GM23248 (cell line): ENCODE results near the gene PFKP.

Experiments used
- EZH2 ChIP-seq: fragments of 200-600 bp; sonication (generic); IDR thresholded peaks from 2 replicates; pipeline ENCODE4 v1.6.1; 2018; ENCODE audit warnings: antibody characterized with exemption, mild to moderate bottlenecking; ENCODE audit not compliant: insufficient read depth, poor library complexity, severe bottlenecking
- EZH2phosphoT487 ChIP-seq: fragments of 200-600 bp; sonication (generic); IDR thresholded peaks from 2 replicates; pipeline ENCODE4 v1.6.1; 2018; ENCODE audit warnings: antibody characterized with exemption, moderate library complexity, mild to moderate bottlenecking, low read depth; ENCODE audit not compliant: insufficient read depth

DNA sequence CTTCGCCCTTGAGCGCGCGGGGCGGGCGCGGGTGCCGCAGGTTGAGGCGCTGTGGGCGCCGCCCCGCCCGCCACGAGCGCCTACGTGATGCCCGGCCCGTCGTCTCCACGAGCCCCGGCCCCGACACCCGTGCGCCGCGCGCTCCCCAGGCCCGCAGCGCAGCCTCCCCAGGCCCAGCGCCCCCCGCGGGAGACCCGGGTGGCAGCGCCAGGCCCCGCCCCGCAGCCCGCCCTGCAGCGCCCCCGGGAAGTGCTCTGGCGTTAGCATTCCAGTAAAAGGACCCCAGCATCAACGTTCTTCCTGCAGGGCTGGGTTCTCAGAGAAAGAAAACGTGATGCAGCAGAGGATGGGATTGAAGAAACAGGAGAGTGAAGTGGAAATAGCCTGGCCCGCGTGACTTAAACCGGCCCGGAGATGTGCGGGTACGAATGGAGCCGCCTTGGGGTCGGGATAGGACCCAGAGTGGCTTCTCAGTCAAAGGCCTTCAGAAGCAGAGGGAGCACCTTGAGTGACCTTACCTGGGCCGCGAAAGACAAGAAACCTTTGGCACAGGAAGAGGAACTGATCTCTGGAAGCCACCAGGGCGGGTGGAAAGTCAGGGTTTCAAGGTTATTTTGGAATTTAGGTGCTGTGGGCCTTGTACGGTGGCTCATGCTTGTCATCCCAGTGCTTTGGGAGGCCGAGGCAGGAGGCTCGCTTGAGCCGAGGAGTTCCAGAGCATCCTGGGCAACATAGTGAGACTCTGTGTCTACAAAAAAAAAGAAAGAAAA is 1.8 kb downstream of the PFKP start:
- no peak for TF ChIP-seq EZH2
- no peak for TF ChIP-seq EZH2phosphoT487
